ENCODE results near the gene DNAJC22.
"Not testable (repeated sequence)": the region's sequence is repeated elsewhere in the genome, so short reads cannot be mapped to it uniquely, and the experiment has no call there.

DNAJC22 gene

GRCh38 chr12:49330032-49330619 is 16.6 kb upstream of the DNAJC22 start:
- Histone ChIP-seq H3K27ac (ENCODE audit: insufficient read depth in 1 of 2, low read depth in 1 of 2, low read length in 2 of 2, poor library complexity in 1 of 2, severe bottlenecking in 2 of 2) (no peak overlapping the region), H3K27me3 (replicated peaks in 2 of 5; ENCODE audit: control insufficient read depth in 4 of 5, insufficient read depth in 5 of 5, low read length in 4 of 5) (peaks cover 0 to 50% (median 23%) of the 10 kb centered on the region in 5 experiments), H3K36me3 (ENCODE audit: control insufficient read depth in 4 of 4, insufficient read depth in 4 of 4, low read length in 3 of 4) (peaks cover 10 to 51% (median 33%) of the 10 kb centered on the region in 4 experiments), H3K4me3 (ENCODE audit: control insufficient read depth in 1 of 7, extremely low read depth in 1 of 7, insufficient read depth in 4 of 7, low read depth in 2 of 7, low read length in 6 of 7) (no peak overlapping the region), H3K4me1 (ENCODE audit: control extremely low read depth in 1 of 4, control insufficient read depth in 4 of 4, insufficient read depth in 4 of 4, low read length in 3 of 4) (peaks cover 0 to 8% (median 1%) of the 10 kb centered on the region in 4 experiments), H3K9me3 (ENCODE audit: control extremely low read depth in 1 of 5, control insufficient read depth in 4 of 5, insufficient read depth in 2 of 5, low read depth in 1 of 5, low read length in 4 of 5) (no peaks in the 10 kb centered on the region)
- WGBS (ENCODE audit: insufficient coverage), result 100% methylated on average over 6 of the region's 7 CpGs
- ChIA-PET POLR2A (no interaction called here), CTCF (interaction anchor here (0.6 to 11.9 kb wide), 8 partner anchors 8 to 187 kb away, joined by 3 to 172 read pairs (median 19); partner anchors contain the start of genes DNAJC22, PRPH and TROAP)
- no peak for DNase-seq

DNA sequence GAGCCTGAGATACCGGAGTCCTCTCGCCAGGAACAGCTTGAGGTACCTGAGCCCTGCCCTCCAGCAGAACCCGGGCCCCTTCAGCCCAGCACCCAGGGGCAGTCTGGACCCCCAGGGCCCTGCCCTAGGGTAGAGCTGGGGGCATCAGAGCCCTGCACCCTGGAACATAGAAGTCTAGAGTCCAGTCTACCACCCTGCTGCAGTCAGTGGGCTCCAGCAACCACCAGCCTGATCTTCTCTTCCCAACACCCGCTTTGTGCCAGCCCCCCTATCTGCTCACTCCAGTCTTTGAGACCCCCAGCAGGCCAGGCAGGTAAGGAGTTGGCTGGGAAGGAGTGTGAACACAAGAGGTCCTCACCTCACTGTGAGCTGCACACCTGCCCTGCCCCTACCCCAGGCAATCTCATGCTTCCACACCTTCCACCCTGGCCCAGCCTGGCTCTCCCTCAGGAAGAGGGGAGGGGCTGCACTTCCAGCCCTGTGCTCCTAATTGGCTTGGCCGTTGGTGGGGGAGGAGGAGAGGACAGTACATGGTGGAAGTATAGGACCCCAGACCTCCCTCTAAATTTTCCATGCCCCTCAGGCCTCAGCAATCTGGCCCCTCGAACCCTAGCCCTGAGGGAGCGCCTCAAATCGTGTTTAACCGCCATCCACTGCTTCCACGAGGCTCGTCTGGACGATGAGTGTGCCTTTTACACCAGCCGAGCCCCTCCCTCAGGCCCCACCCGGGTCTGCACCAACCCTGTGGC is 15.9 kb upstream of the DNAJC22 start:
- no peak for DNase-seq
- H3K4me1 ChIP-seq (ENCODE audit: control extremely low read depth in 1 of 4, control insufficient read depth in 4 of 4, insufficient read depth in 4 of 4, low read length in 3 of 4), result peaks cover 0 to 8% (median 1%) of the 10 kb centered on the region in 4 experiments
- ChIA-PET POLR2A (no interaction called here), CTCF (interaction anchor here (0.6 to 11.9 kb wide), 19 partner anchors 8 to 382 kb away, joined by 3 to 172 read pairs (median 7); partner anchors contain the start of genes DNAJC22, PRPH, SPATS2 and TROAP)
- H3K36me3 ChIP-seq (ENCODE audit: control insufficient read depth in 4 of 4, insufficient read depth in 4 of 4, low read length in 3 of 4), result peaks cover 8 to 45% (median 32%) of the 10 kb centered on the region in 4 experiments
- H3K27me3 ChIP-seq (replicated peaks in 2 of 5; ENCODE audit: control insufficient read depth in 4 of 5, insufficient read depth in 5 of 5, low read length in 4 of 5), result peaks cover 0 to 57% (median 25%) of the 10 kb centered on the region in 5 experiments
- no peak overlapping the region for H3K27ac ChIP-seq (ENCODE audit: insufficient read depth in 1 of 2, low read depth in 1 of 2, low read length in 2 of 2, poor library complexity in 1 of 2, severe bottlenecking in 2 of 2)
- no peaks in the 10 kb centered on the region for H3K9me3 ChIP-seq (ENCODE audit: control extremely low read depth in 1 of 5, control insufficient read depth in 4 of 5, insufficient read depth in 2 of 5, low read depth in 1 of 5, low read length in 4 of 5)
- WGBS (ENCODE audit: insufficient coverage), result 90% methylated on average over 12 of the region's 14 CpGs
- no peak overlapping the region for H3K4me3 ChIP-seq (ENCODE audit: control insufficient read depth in 1 of 7, extremely low read depth in 1 of 7, insufficient read depth in 4 of 7, low read depth in 2 of 7, low read length in 6 of 7)

GRCh38 chr12:49331380-49332222 is 15.1 kb upstream of the DNAJC22 start:
- Histone ChIP-seq H3K9me3 (ENCODE audit: control extremely low read depth in 1 of 5, control insufficient read depth in 4 of 5, insufficient read depth in 2 of 5, low read depth in 1 of 5, low read length in 4 of 5) (no peaks in the 10 kb centered on the region), H3K27me3 (replicated peaks in 2 of 5; ENCODE audit: control insufficient read depth in 4 of 5, insufficient read depth in 5 of 5, low read length in 4 of 5) (peaks cover 0 to 64% (median 32%) of the 10 kb centered on the region in 5 experiments), H3K4me3 (ENCODE audit: control insufficient read depth in 1 of 7, extremely low read depth in 1 of 7, insufficient read depth in 4 of 7, low read depth in 2 of 7, low read length in 6 of 7) (no peak overlapping the region), H3K4me1 (ENCODE audit: control extremely low read depth in 1 of 4, control insufficient read depth in 4 of 4, insufficient read depth in 4 of 4, low read length in 3 of 4) (peaks cover 0 to 10% (median 2%) of the 10 kb centered on the region in 4 experiments), H3K27ac (ENCODE audit: insufficient read depth in 1 of 2, low read depth in 1 of 2, low read length in 2 of 2, poor library complexity in 1 of 2, severe bottlenecking in 2 of 2) (no peak overlapping the region), H3K36me3 (ENCODE audit: control insufficient read depth in 4 of 4, insufficient read depth in 4 of 4, low read length in 3 of 4) (peaks cover 8 to 37% (median 31%) of the 10 kb centered on the region in 4 experiments)
- 71% methylated on average over 11 of the region's 11 CpGs for WGBS (ENCODE audit: insufficient coverage)
- POLR2A ChIA-PET, result no interaction called here
- peak in 1 of 3 donors; percentile 36 for DNase-seq
- CTCF ChIA-PET, result interaction anchor here (0.7 to 11.9 kb wide), 23 partner anchors 9 to 381 kb away, joined by 3 to 172 read pairs (median 6); partner anchors contain the start of genes DNAJC22, PRPH, SPATS2 and TROAP

DNA sequence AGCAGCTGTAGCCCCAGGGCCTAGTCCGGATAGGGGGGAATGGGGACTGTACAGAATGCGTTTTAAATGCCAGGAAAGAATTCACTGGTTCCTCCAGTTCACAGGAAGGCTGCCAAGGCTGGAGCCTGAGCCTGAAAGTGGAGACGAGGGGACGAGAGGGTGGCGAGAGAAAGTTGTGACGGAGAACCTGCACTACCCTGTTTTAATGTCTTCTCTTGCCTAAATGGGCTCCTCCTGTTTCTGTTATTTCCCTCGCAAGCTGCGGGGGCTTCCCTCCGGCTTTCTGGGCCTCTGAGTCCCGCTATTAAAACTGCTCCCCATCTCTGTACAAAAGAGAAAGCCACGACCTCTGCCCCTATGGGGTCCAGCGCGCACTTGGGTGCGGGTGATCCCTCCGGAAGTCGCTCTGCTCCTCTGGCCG is 14.2 kb upstream of the DNAJC22 start:
- Histone ChIP-seq H3K36me3 (ENCODE audit: control insufficient read depth in 4 of 4, insufficient read depth in 4 of 4, low read length in 3 of 4) (peaks cover 6 to 28% (median 25%) of the 10 kb centered on the region in 4 experiments), H3K27ac (ENCODE audit: insufficient read depth in 1 of 2, low read depth in 1 of 2, low read length in 2 of 2, poor library complexity in 1 of 2, severe bottlenecking in 2 of 2) (no peak overlapping the region), H3K4me3 (ENCODE audit: control insufficient read depth in 1 of 7, extremely low read depth in 1 of 7, insufficient read depth in 4 of 7, low read depth in 2 of 7, low read length in 6 of 7) (no peak overlapping the region), H3K9me3 (ENCODE audit: control extremely low read depth in 1 of 5, control insufficient read depth in 4 of 5, insufficient read depth in 2 of 5, low read depth in 1 of 5, low read length in 4 of 5) (no peaks in the 10 kb centered on the region), H3K4me1 (ENCODE audit: control extremely low read depth in 1 of 4, control insufficient read depth in 4 of 4, insufficient read depth in 4 of 4, low read length in 3 of 4) (peaks cover 0 to 17% (median 7%) of the 10 kb centered on the region in 4 experiments), H3K27me3 (replicated peaks in 2 of 5; ENCODE audit: control insufficient read depth in 4 of 5, insufficient read depth in 5 of 5, low read length in 4 of 5) (peaks cover 0 to 73% (median 37%) of the 10 kb centered on the region in 5 experiments)
- ChIA-PET CTCF (interaction anchor here (0.8 to 11.9 kb wide), 17 partner anchors 10 to 231 kb away, joined by 3 to 172 read pairs (median 8); partner anchors contain the start of genes DNAJC22, PRPH, SPATS2 and TROAP), POLR2A (no interaction called here)
- WGBS (ENCODE audit: insufficient coverage), result 81% methylated on average over 16 of the region's 17 CpGs
- DNase-seq, result no peak

DNA sequence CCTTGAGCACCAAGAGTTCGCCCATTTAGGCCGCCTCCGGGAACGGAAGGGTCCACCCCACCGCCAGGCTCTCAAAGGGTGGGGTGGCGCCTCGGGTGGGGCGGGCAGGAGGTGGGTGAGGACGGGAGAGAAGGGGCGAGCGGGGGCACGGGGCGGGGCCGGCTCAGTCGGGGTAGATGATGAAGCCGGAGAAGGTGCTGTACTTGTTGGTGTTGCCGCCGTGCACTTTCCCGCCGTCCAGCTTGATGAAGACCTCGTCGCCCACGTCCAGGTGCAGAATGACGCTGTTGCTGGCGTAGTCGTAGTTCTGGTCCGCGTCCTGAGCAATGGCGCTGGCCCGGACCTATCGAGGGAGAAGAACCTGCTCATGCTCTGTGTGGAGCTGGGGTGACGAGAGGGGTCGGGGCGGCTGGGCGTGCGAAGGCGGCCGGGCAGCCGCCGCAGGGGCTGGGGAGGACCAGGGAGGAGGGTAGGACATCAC is 13.8 kb upstream of the DNAJC22 start:
- no peak overlapping the region for H3K27ac ChIP-seq (ENCODE audit: insufficient read depth in 1 of 2, low read depth in 1 of 2, low read length in 2 of 2, poor library complexity in 1 of 2, severe bottlenecking in 2 of 2)
- CTCF ChIA-PET, result interaction anchor here (1.1 to 11.9 kb wide), 8 partner anchors 9 to 180 kb away, joined by 3 to 172 read pairs (median 16); partner anchors contain the start of genes DNAJC22, PRPH and TROAP
- WGBS (ENCODE audit: insufficient coverage), result 17% methylated on average over 26 of the region's 40 CpGs
- POLR2A ChIA-PET, result interaction anchor here (0.8 kb wide), 1 partner anchor 65 kb away, joined by 6 read pairs; no protein-coding TSS in a partner anchor
- H3K4me1 ChIP-seq (ENCODE audit: control extremely low read depth in 1 of 4, control insufficient read depth in 4 of 4, insufficient read depth in 4 of 4, low read length in 3 of 4), result peaks cover 0 to 20% (median 9%) of the 10 kb centered on the region in 4 experiments
- no peak for DNase-seq
- H3K9me3 ChIP-seq (ENCODE audit: control extremely low read depth in 1 of 5, control insufficient read depth in 4 of 5, insufficient read depth in 2 of 5, low read depth in 1 of 5, low read length in 4 of 5), result no peaks in the 10 kb centered on the region
- H3K36me3 ChIP-seq (ENCODE audit: control insufficient read depth in 4 of 4, insufficient read depth in 4 of 4, low read length in 3 of 4), result peaks cover 6 to 28% (median 24%) of the 10 kb centered on the region in 4 experiments
- peak overlapping the region in 2 of 7 experiments; percentile 36 to 52 for H3K4me3 ChIP-seq (ENCODE audit: control insufficient read depth in 1 of 7, extremely low read depth in 1 of 7, insufficient read depth in 4 of 7, low read depth in 2 of 7, low read length in 6 of 7)
- peaks cover 0 to 77% (median 37%) of the 10 kb centered on the region in 5 experiments for H3K27me3 ChIP-seq (replicated peaks in 2 of 5; ENCODE audit: control insufficient read depth in 4 of 5, insufficient read depth in 5 of 5, low read length in 4 of 5)

DNA sequence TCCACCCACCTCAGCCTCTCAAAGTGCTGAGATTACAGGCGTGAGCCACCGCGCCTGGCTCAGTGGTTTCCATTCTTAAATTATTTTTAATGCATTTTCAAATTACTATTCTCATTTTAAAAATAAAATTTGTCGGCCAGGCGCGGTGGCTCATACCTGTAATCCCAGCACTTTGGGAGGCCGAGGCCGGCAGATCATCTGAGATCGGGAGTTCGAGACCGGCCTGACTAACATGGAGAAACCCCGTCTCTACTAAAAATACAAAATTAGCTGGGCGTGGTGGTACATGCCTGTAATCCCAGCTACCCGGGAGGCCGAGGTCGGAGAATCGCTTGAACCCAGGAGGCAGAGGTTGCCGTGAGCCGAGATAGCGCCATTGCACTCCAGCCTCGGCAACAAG is 12.9 kb upstream of the DNAJC22 start:
- not testable (repeated sequence) for H3K27ac ChIP-seq (ENCODE audit: insufficient read depth in 1 of 2, low read depth in 1 of 2, low read length in 2 of 2, poor library complexity in 1 of 2, severe bottlenecking in 2 of 2)

More for the DNA sequence above, 12.9 kb upstream of the DNAJC22 start:
- Histone ChIP-seq H3K36me3 (ENCODE audit: control insufficient read depth in 4 of 4, insufficient read depth in 4 of 4, low read length in 3 of 4) (peaks cover 6 to 25% (median 22%) of the 10 kb centered on the region in 4 experiments), H3K4me1 (ENCODE audit: control extremely low read depth in 1 of 4, control insufficient read depth in 4 of 4, insufficient read depth in 4 of 4, low read length in 3 of 4) (peaks cover 0 to 20% (median 9%) of the 10 kb centered on the region in 4 experiments), H3K27me3 (replicated peaks in 2 of 5; ENCODE audit: control insufficient read depth in 4 of 5, insufficient read depth in 5 of 5, low read length in 4 of 5) (peaks cover 0 to 86% (median 40%) of the 10 kb centered on the region in 5 experiments)
- WGBS (ENCODE audit: insufficient coverage), result 49% methylated on average over 6 of the region's 21 CpGs
- H3K4me3 ChIP-seq (ENCODE audit: control insufficient read depth in 1 of 7, extremely low read depth in 1 of 7, insufficient read depth in 4 of 7, low read depth in 2 of 7, low read length in 6 of 7); DNase-seq; H3K9me3 ChIP-seq (ENCODE audit: control extremely low read depth in 1 of 5, control insufficient read depth in 4 of 5, insufficient read depth in 2 of 5, low read depth in 1 of 5, low read length in 4 of 5): not testable (repeated sequence)
- ChIA-PET POLR2A (interaction anchor here (0.8 kb wide), 1 partner anchor 65 kb away, joined by 6 read pairs; no protein-coding TSS in a partner anchor), CTCF (interaction anchor here (1.1 to 11.9 kb wide), 6 partner anchors 9 to 40 kb away, joined by 3 to 172 read pairs (median 16); partner anchors contain the start of genes DNAJC22, PRPH and TROAP)
